ENCODE results near the gene CR1L.
"Not testable (repeated sequence)": the region's sequence is repeated elsewhere in the genome, so short reads cannot be mapped to it uniquely, and the experiment has no call there.

CR1L gene

GRCh38 chr1:207644852-207645634, at the start of gene CR1L:
Gene CR1L, plus strand, starts transcription at chr1:207645133. Its CDS starts 101 bp downstream, at chr1:207645234.
- peak; percentile 27 for DNase-seq (ENCODE audit: low spot score)

GRCh38 chr1:207603777-207604176, 41.2 kb upstream of the CR1L start:
- DNase-seq (ENCODE audit: low spot score) = no peak

GRCh38 chr1:207605444-207606361, 39.2 kb upstream of the CR1L start:
- no peak for DNase-seq (ENCODE audit: low spot score)

- DNase-seq (ENCODE audit: low spot score) = no peak
Measured at GRCh38 chr1:207606362-207606755, 38.6 kb upstream of the CR1L start.

- no peak for DNase-seq (ENCODE audit: low spot score)
Measured at GRCh38 chr1:207612762-207613161, 32.2 kb upstream of the CR1L start.

- DNase-seq (ENCODE audit: low spot score) = peak; percentile 23
Measured at GRCh38 chr1:207619871-207620542, 24.9 kb upstream of the CR1L start.

GRCh38 chr1:207620543-207620893, 24.4 kb upstream of the CR1L start:
- no peak for DNase-seq (ENCODE audit: low spot score)

- DNase-seq (ENCODE audit: low spot score) = not testable (repeated sequence)
Measured at GRCh38 chr1:207625504-207626071, 19.3 kb upstream of the CR1L start.

GRCh38 chr1:207626972-207627337, 18.0 kb upstream of the CR1L start:
- DNase-seq (ENCODE audit: low spot score) = no peak

GRCh38 chr1:207627496-207627895, 17.4 kb upstream of the CR1L start:
- no peak for DNase-seq (ENCODE audit: low spot score)

- no peak for DNase-seq (ENCODE audit: low spot score)
Measured at GRCh38 chr1:207628776-207629175, 16.2 kb upstream of the CR1L start.

GRCh38 chr1:207631137-207631536, 13.8 kb upstream of the CR1L start:
- no peak for DNase-seq (ENCODE audit: low spot score)

GRCh38 chr1:207633226-207633625, 11.7 kb upstream of the CR1L start:
- DNase-seq (ENCODE audit: low spot score) = no peak

GRCh38 chr1:207633699-207634289, 11.1 kb upstream of the CR1L start:
- not testable (repeated sequence) for DNase-seq (ENCODE audit: low spot score)

GRCh38 chr1:207634293-207634692, 10.6 kb upstream of the CR1L start:
- not testable (repeated sequence) for DNase-seq (ENCODE audit: low spot score)

GRCh38 chr1:207635569-207636186, 9.3 kb upstream of the CR1L start:
- DNase-seq (ENCODE audit: low spot score) = not testable (repeated sequence)

- not testable (repeated sequence) for DNase-seq (ENCODE audit: low spot score)
Measured at GRCh38 chr1:207638487-207639145, 6.3 kb upstream of the CR1L start.

GRCh38 chr1:207639362-207639761, 5.6 kb upstream of the CR1L start:
- DNase-seq (ENCODE audit: low spot score) = not testable (repeated sequence)

- no peak for DNase-seq (ENCODE audit: low spot score)
Measured at GRCh38 chr1:207644166-207644851, 624 bp upstream of the CR1L start.

GRCh38 chr1:207645635-207646081, 725 bp downstream of the CR1L start:
- DNase-seq (ENCODE audit: low spot score) = no peak

All from HuH-7.5 (cell line).